D721Med (cell line): ENCODE measurements around the gene TBXAS1.

Source experiments
- DNase-seq: peaks from one replicate; pipeline ENCODE4 v3.0.0; 2011; ENCODE audit warnings: low spot score; ENCODE audit not compliant: insufficient read length
- FAIRE-seq: peaks from 2 replicates; lab custom pipeline; 2011; peaks lifted over from hg19 to GRCh38; lab: Jason Lieb, UNC
- TF ChIP-seq, protein P1 (sequence below): IDR thresholded peaks from 2 replicates; pipeline ENCODE4 v1.5.1; 2012; ENCODE audit warnings: mild to moderate bottlenecking, control low read depth; ENCODE audit not compliant: insufficient read depth; ENCODE audit errors: missing control alignments

The TBXAS1 gene

DNA sequence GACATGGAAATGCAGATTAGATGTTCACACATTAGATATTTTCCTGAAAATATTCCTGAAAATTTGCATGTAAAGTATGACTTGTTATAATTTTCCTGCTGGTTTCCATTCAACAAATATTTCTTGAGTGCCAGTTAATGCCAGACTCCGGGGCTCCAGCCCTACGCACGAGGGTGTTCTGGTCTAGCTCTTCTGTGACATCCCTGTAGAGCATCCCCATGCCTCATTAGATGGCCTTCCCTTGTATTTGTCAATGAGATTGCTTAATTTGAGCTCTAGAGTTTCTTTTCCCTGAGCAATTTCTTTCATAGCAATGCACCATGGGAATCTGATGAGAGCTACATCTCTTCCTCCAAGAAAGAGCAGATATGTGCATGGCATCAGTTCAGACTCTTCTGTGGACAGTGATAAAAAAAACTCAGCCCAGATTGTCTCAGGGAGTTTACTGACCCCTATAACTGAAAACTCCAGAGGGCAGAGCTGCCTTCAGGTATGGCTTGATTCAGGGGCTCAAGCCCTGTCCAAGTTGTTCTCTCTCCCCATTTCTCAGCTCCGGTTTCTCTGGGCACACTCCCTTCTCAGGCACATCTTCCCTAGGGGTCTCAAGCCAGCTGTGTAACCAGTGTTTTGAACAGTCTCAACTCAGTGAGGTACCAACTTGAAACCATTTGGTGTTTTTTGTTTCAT, 137.0 kb downstream of the TBXAS1 start:
- FAIRE-seq, result no peak

DNA sequence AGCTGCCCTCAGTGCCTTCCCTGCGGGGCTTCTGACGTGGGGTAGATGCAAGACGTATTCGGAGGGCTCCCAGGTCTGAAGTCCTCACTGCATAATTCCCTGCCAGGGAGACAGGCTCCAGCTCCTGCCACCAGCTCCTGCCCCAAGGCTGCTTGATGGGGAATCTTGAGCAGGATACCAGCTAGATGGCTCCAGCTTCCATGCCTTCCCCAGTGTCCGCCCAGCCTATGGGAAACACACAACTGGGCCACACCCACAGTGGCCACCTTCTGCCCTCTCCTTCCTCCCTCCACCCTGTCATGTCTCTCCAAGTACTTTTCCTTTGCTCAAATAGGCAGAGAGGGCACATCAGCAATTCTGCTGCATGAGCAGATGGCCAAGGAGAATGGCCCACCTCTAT, 137.9 kb downstream of the TBXAS1 start:
- TF ChIP-seq, protein P1, sequence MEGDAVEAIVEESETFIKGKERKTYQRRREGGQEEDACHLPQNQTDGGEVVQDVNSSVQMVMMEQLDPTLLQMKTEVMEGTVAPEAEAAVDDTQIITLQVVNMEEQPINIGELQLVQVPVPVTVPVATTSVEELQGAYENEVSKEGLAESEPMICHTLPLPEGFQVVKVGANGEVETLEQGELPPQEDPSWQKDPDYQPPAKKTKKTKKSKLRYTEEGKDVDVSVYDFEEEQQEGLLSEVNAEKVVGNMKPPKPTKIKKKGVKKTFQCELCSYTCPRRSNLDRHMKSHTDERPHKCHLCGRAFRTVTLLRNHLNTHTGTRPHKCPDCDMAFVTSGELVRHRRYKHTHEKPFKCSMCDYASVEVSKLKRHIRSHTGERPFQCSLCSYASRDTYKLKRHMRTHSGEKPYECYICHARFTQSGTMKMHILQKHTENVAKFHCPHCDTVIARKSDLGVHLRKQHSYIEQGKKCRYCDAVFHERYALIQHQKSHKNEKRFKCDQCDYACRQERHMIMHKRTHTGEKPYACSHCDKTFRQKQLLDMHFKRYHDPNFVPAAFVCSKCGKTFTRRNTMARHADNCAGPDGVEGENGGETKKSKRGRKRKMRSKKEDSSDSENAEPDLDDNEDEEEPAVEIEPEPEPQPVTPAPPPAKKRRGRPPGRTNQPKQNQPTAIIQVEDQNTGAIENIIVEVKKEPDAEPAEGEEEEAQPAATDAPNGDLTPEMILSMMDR, result no peak
- FAIRE-seq, result no peak
- DNase-seq, result no peak

More for the DNA sequence above, 137.0 kb downstream of the TBXAS1 start:
- TF ChIP-seq, protein P1, result no peak
- no peak for DNase-seq

DNA sequence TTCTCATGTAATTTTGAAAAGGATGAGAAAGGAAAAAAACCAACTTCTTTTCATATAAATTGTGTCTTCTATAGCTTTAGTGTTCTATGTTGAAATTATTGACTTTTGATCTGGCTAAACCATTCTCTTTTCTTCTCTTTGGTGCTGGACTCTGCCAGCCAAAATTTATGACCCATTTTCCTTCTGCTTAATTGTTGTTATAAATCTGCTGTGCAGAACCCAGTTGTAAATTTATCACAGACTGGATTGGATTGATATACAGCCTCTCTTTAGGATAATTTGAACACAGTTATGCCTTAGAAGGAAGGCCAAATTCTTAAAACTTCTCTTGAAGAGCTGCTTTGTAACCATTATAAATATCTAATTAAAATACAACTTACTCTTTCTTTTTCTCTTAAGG, 139.9 kb downstream of the TBXAS1 start:
- TF ChIP-seq, protein P1, result no peak
- FAIRE-seq, result no peak
- no peak for DNase-seq

DNA sequence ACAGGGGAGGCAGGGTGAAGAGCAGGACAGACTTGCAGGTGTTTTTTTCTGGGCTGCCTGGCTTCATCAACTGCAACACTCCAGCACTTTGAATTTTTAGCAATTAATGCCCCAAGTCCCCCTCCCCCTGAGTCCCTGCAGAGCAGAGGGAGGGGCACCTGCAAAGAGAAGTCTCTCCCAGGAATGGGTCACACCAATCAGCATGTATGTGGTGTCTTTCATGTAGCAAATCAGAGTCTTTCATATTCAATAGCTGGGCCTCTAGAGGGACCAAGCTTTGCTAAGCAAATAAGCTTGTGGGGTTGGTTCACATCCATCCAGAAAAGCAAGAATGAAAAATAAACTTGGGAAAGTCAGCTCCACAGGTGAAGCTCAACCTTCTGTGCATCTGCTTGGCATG, 143.0 kb downstream of the TBXAS1 start:
- FAIRE-seq (no peak), DNase-seq (no peak)
- TF ChIP-seq, protein P1, result no peak

DNA sequence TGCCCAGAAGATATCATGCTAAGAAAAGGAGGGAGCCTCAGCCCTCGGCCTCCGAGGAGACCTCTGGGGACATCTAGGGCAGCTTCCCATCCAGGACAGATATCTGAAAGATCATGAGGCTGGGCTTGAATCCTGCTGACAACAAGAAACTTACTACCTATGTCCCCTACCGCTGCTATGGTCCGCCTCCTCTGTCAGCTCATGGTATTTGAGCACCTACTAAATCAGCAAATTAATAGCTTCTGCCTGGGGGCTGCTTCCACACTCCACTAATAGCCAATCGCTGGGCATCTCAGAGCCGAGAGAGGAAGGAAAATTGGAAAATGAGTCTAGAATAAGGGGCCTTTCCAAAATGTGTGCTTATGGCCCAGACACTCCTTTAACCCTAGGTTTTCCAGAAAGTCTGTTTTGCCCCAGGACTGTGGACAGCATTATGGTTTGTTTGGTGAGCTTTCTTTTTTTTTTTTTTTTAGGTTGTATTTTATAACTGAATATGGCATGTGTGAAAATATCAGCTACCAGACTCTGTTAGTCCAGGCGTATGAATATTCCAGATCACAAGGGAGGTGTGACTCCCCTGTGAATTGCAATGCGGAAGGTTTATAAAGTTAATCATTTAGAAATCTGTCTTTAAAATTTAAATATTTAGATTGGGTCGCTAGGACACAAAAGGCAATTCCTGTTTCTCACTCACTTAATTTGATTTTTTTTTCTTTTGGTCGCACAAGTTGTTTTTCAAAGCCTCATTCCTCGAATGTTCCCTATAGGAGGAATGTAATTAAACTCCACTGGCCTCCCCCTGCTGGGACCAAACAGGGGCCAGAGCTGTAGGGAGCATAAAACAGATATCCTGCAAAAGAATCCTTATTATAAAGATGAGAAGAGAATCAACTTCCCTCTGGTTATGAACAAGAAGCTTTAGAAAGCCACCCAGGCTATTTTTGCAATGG, 144.3 kb downstream of the TBXAS1 start:
- FAIRE-seq (no peak), DNase-seq (no peak)
- TF ChIP-seq, protein P1, result no peak

DNA sequence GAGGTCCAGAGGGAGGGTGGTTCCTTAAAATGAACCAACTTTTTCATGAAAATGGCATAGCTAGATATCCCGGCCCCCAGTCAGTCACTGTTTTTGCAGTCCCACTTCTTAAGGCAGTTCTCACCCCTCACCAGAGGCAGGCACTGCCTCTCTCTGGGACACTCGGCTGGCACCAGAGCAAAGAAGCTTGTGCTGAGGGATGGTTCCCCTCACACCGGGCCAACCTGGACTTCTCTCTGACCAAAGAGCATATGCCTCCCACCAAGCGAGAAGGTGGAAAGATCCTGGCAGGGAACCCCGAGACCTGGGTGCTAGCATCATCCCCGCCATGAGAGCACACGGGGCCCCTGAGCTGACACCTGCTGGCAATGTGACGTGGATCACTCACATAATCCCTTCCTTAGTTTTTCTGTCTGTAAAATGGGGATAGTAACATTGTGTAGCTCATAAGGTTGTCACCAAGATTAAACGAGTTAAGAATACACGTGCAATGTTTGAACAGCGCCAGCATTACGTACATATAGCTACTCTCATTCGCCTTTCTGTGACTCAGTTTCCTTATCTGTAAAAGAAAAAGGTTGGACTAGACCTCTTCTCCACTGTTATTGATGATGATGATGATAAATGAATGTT, 145.2 kb downstream of the TBXAS1 start:
- TF ChIP-seq, protein P1, result no peak
- FAIRE-seq (no peak), DNase-seq (no peak)
